ENCODE results near the gene TOP3A.

GRCh38 chr17:18280249-18280648 lies 34.5 kb downstream of the TOP3A start:
- TF ChIP-seq CTCF (conservative IDR thresholded peaks at IDR 0.05; ENCODE audit: low read depth in 2 of 2) (no peak), REST (IDR thresholded peaks at IDR 0.05; ENCODE audit: unreplicated experiment) (no peak), EZH2 (IDR thresholded peaks at IDR 0.05; ENCODE audit: low read depth, unreplicated experiment) (no peak), JUNB (IDR thresholded peaks at IDR 0.05; ENCODE audit: unreplicated experiment) (no peak), POLR2AphosphoS5 (IDR thresholded peaks at IDR 0.05; ENCODE audit: low read depth) (no peak), EZH2phosphoT487 (IDR thresholded peaks at IDR 0.05; ENCODE audit: unreplicated experiment) (no peak), CREB1 (CRISPR knock-in tag; IDR thresholded peaks at IDR 0.05; ENCODE audit: low read depth) (no peak), NANOG (IDR thresholded peaks at IDR 0.05; ENCODE audit: borderline replicate concordance) (no peak), ETS1 (IDR thresholded peaks at IDR 0.05) (no peak), ZNF331 (CRISPR knock-in tag; IDR thresholded peaks at IDR 0.05; ENCODE audit: low read depth) (no peak), ZNF462 (CRISPR knock-in tag; IDR thresholded peaks at IDR 0.05) (no peak), ZNF114 (CRISPR knock-in tag; IDR thresholded peaks at IDR 0.05) (no peak)

Data from GM23338 (cell line).